ENCODE results near the gene NCK2. TPM values are rescaled to one million over a fixed set of nuclear protein-coding genes. Genes with fewer than 3 reads are reported as not detected.
"Not testable (repeated sequence)": the region's sequence is repeated elsewhere in the genome, so short reads cannot be mapped to it uniquely, and the experiment has no call there.

NCK2 gene
- total RNA-seq, 1 experiment from 2014 or later: 89.0 TPM

DNA sequence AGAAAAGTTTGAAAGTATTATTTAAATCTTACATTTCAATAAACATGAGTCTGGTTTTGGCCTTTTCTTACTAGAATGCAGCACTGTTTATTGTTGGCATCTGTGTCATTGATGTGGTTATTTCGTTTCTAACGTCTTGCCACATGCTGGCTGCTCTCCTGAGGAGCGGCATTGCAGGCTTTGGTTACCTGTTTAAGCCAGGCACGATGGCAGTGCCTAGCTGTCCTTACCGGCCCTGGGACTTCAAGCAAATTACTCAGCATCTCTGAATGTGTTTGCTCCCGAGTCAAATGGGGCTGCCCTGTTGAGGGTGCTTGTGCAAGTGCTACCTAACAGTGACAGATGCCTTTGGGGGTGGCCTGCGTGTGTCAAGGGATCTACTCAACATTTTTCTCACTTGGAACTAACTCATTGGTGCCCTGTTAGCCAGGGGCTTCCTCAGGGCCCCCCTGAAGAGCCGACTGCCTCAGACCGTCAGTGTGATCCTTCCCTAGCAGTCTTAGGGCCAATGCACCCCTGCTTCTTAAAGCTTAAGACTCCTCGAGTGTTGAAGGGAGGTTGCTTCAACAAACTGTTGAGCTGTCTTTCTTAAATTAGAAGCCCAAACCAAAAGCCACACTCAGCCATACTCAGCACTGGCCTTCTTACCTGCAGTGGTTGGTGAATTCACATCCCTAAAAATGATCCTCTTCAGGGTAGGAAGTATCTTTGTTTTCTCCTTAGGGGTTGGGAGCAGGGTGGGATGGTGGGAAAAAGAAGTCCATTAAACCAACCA is 151.5 kb downstream of the NCK2 start:
- intact Hi-C loops (cut with micrococcal nuclease; ENCODE audit: unreplicated experiment): loop anchor here (10.0 kb wide), 1 partner anchor 69 kb away; no protein-coding TSS in a partner anchor
- POLR2A ChIA-PET: no interaction called here
- Mint-ChIP-seq H3K36me3 (ENCODE audit: insufficient read depth, unreplicated experiment) (peaks cover 59% of the 10 kb centered on the region), H3K9me3 (ENCODE audit: unreplicated experiment) (peaks cover 25% of the 10 kb centered on the region), H3K27ac (ENCODE audit: unreplicated experiment) (no peak overlapping the region), H3K4me3 (ENCODE audit: unreplicated experiment) (no peak overlapping the region), H3K4me1 (ENCODE audit: low read depth, unreplicated experiment) (no peaks in the 10 kb centered on the region), H3K27me3 (ENCODE audit: insufficient read depth, unreplicated experiment) (no peaks in the 10 kb centered on the region)
- CTCF ChIA-PET: no interaction called here
- Histone ChIP-seq H3K36me3 (ENCODE audit: control insufficient read depth, insufficient read depth, low read length) (peaks cover 9% of the 10 kb centered on the region; the same call in 1 of the 2 replicates), H3K4me1 (no peaks in the 10 kb centered on the region), H3K4me3 (ENCODE audit: low read depth, low read length) (no peak overlapping the region), H3K9me3 (peaks cover 13% of the 10 kb centered on the region; the same call in 1 of the 2 replicates), H3K27me3 (replicated peaks; ENCODE audit: control insufficient read depth, insufficient read depth, low read length) (no peaks in the 10 kb centered on the region)
- no peak for DNase-seq
- no TSS peak for BruUV-seq (replicated peaks)
- TF ChIP-seq, protein P1, sequence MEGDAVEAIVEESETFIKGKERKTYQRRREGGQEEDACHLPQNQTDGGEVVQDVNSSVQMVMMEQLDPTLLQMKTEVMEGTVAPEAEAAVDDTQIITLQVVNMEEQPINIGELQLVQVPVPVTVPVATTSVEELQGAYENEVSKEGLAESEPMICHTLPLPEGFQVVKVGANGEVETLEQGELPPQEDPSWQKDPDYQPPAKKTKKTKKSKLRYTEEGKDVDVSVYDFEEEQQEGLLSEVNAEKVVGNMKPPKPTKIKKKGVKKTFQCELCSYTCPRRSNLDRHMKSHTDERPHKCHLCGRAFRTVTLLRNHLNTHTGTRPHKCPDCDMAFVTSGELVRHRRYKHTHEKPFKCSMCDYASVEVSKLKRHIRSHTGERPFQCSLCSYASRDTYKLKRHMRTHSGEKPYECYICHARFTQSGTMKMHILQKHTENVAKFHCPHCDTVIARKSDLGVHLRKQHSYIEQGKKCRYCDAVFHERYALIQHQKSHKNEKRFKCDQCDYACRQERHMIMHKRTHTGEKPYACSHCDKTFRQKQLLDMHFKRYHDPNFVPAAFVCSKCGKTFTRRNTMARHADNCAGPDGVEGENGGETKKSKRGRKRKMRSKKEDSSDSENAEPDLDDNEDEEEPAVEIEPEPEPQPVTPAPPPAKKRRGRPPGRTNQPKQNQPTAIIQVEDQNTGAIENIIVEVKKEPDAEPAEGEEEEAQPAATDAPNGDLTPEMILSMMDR (IDR thresholded peaks at IDR 0.05; ENCODE audit: insufficient read depth in 1 of 2, low read depth in 1 of 2, low read length in 1 of 2, severe bottlenecking in 1 of 2, unreplicated experiment in 1 of 2): no peak

DNA sequence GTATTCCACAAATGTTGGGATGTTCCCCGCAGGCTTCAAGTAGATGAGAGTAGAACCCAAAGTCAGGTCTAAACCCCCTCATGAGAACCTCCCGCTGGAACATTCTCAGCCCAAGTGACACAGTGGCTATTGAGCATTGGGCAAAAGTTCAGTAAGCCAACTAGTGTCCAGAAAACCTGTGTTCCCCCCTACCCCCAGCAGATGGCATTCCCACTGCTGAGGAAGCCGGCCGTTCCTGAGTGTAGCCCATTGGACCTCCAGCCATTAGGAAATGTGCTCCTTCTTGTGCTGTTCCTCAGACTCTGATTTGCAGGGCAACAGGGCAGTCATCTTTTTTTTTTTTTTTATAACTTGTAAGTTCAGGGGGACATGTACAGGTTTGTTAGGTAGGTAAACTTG is 152.1 kb downstream of the NCK2 start:
- intact Hi-C loops (cut with micrococcal nuclease; ENCODE audit: unreplicated experiment): loop anchor here (10.0 kb wide), 1 partner anchor 68 kb away; no protein-coding TSS in a partner anchor
- ChIA-PET POLR2A (no interaction called here), CTCF (no interaction called here)

DNA sequence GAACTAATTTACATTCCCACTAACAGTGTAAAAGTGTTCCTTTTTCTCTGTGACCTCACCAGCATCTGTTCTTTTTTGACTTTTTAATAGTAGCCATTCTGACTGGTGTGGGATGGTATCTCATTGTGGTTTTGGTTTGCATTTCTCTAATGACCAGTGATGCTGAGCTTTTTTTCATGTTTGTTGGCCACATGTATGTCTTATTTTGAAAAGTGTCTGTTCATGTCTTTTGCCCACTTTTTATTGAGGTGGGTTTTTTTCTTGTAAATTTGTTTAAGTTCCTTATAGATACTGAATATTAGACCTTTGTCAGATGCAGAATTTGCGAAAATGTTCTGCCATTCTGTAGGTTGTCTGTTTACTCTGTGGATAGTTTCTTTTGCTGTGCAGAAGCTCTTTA is 153.0 kb downstream of the NCK2 start:
- H3K36me3 Mint-ChIP-seq (ENCODE audit: insufficient read depth, unreplicated experiment): peaks cover 44% of the 10 kb centered on the region
- H3K27me3 ChIP-seq (replicated peaks; ENCODE audit: control insufficient read depth, insufficient read depth, low read length); H3K4me3 ChIP-seq (ENCODE audit: low read depth, low read length); BruUV-seq (replicated peaks); H3K4me1 Mint-ChIP-seq (ENCODE audit: low read depth, unreplicated experiment); H3K4me3 Mint-ChIP-seq (ENCODE audit: unreplicated experiment); H3K4me1 ChIP-seq; DNase-seq; H3K36me3 ChIP-seq (ENCODE audit: control insufficient read depth, insufficient read depth, low read length); H3K27ac Mint-ChIP-seq (ENCODE audit: unreplicated experiment); POLR2A ChIA-PET; CTCF ChIA-PET; H3K27me3 Mint-ChIP-seq (ENCODE audit: insufficient read depth, unreplicated experiment): not testable (repeated sequence)
- H3K9me3 Mint-ChIP-seq (ENCODE audit: unreplicated experiment): peaks cover 25% of the 10 kb centered on the region
- intact Hi-C loops (cut with micrococcal nuclease; ENCODE audit: unreplicated experiment): loop anchor here (10.0 kb wide), 1 partner anchor 67 kb away; no protein-coding TSS in a partner anchor
- H3K9me3 ChIP-seq: peaks cover 13% of the 10 kb centered on the region; the same call in 1 of the 2 replicates

More for the DNA sequence above, 152.1 kb downstream of the NCK2 start:
- peaks cover 9% of the 10 kb centered on the region; the same call in 1 of the 2 replicates for H3K36me3 ChIP-seq (ENCODE audit: control insufficient read depth, insufficient read depth, low read length)
- Mint-ChIP-seq H3K9me3 (ENCODE audit: unreplicated experiment) (peaks cover 25% of the 10 kb centered on the region), H3K27ac (ENCODE audit: unreplicated experiment) (no peak overlapping the region), H3K4me3 (ENCODE audit: unreplicated experiment) (no peak overlapping the region), H3K36me3 (ENCODE audit: insufficient read depth, unreplicated experiment) (peaks cover 53% of the 10 kb centered on the region), H3K27me3 (ENCODE audit: insufficient read depth, unreplicated experiment) (no peaks in the 10 kb centered on the region), H3K4me1 (ENCODE audit: low read depth, unreplicated experiment) (no peaks in the 10 kb centered on the region)
- no TSS peak for BruUV-seq (replicated peaks)
- no peaks in the 10 kb centered on the region for H3K4me1 ChIP-seq
- H3K27me3 ChIP-seq (replicated peaks; ENCODE audit: control insufficient read depth, insufficient read depth, low read length): no peaks in the 10 kb centered on the region
- H3K9me3 ChIP-seq: peaks cover 13% of the 10 kb centered on the region; the same call in 1 of the 2 replicates
- DNase-seq: peak in 1 of 2 experiments; percentile 34
- TF ChIP-seq, protein P1 (IDR thresholded peaks at IDR 0.05; ENCODE audit: insufficient read depth in 1 of 2, low read depth in 1 of 2, low read length in 1 of 2, severe bottlenecking in 1 of 2, unreplicated experiment in 1 of 2): peak in 1 of 2 experiments; percentile 0
- H3K4me3 ChIP-seq (ENCODE audit: low read depth, low read length): no peak overlapping the region
